SK-N-SH treated with all-trans-retinoic acid at 6 μM for 48 hours (cell line): ENCODE data around the gene TTC34.
"Not testable (repeated sequence)": the region's sequence is repeated elsewhere in the genome, so short reads cannot be mapped to it uniquely, and the experiment has no call there.

Experiments
- ARNTL ChIP-seq: fragments of 450-650 bp; formaldehyde crosslinking; IDR thresholded peaks from 2 replicates; pipeline ENCODE4 v1.5.0; 2020; ENCODE audit warnings: low read depth, mild to moderate bottlenecking, moderate library complexity, borderline replicate concordance
- ZNF565 ChIP-seq: fragments of 450-650 bp; formaldehyde crosslinking; conservative IDR thresholded peaks from 2 replicates; pipeline ENCODE4 v1.5.0; 2020; ENCODE audit warnings: low read depth, mild to moderate bottlenecking, moderate library complexity

DNA sequence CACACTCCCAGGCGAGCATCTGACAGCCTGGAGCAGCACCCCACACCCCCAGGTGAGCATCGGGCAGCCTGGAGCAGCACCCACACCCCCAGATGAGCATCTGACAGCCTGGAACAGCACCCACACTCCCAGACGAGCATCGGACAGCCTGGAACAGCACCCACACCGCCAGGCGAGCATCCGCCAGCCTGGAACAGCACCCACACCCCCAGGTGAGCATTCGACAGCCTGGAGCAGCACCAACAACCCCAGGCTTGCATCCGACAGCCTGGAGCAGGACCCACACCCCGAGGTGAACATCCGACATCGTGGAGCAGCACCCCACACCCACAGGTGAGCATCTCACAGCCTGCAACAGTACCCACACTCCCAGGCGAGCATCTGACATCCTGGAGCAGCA is 42.1 kb downstream of the TTC34 start:
- not testable (repeated sequence) for TF ChIP-seq ARNTL, ZNF565 (CRISPR knock-in tag)
